GM21737 (cell line): ENCODE measurements around the gene CCL23.

Experiments used
- ATAC-seq: cut with Tn5 transposase; IDR thresholded peaks from one replicate; pipeline ENCODE4 v1.9.1; 2021; ENCODE audit warnings: mild to moderate bottlenecking, moderate library complexity; ENCODE audit not compliant: unreplicated experiment

CCL23 gene

GRCh38 chr17:35972066-35972465 is 45.7 kb downstream of the CCL23 start:
- ATAC-seq = no peak

- ATAC-seq = no peak
Observed at GRCh38 chr17:35969558-35970380, 48.0 kb downstream of the CCL23 start.

- ATAC-seq = no peak
Observed at GRCh38 chr17:35968520-35969054, 49.2 kb downstream of the CCL23 start.

GRCh38 chr17:35965272-35965671 is 52.5 kb downstream of the CCL23 start:
- no peak for ATAC-seq

GRCh38 chr17:35963663-35964062 is 54.1 kb downstream of the CCL23 start:
- ATAC-seq = no peak
